Left ventricle myocardium superior (tissue), 1 donor: ENCODE measurements around the gene ANKH. TPM values are rescaled to one million over a fixed set of nuclear protein-coding genes. Genes with fewer than 3 reads are reported as not detected.

Experiments used
- ATAC-seq: fragments of 200-7000 bp; cut with Tn5 transposase; one replicate; pipeline ENCODE4 v1.9.1; 2020; ENCODE audit warnings: mild to moderate bottlenecking, moderate library complexity
- DNase-seq: peaks from one replicate; pipeline ENCODE4 v3.0.0-alpha.2; 2020
- intact Hi-C: fragments of 100-400 bp; cut with micrococcal nuclease; formaldehyde crosslinking; loops from one replicate; pipeline ENCODE4 v1.11.0; 2022
- total RNA-seq: library from RNA; stranded (reverse); fragmentation: NEBNext Ultra II Directional; extraction: Animal tissue kit (Norgen Biotek cat#: 25700); gene quantifications from one replicate; pipeline ENCODE4 v1.2.1, GENCODE V29; 2021
- donor health status: DM: no; HTN: yes; CAD: no; lungs with severe emphysema.

ANKH gene
- total RNA-seq, 1 donor from 2014 or later = 166 TPM

GRCh38 chr5:14777932-14778791 is 93.4 kb downstream of the ANKH start:
- DNase-seq (no peak), ATAC-seq (peak; percentile 42)
- intact Hi-C loops = no loop called here

- DNase-seq (no peak), ATAC-seq (no peak)
- intact Hi-C loops = no loop called here
Measured at GRCh38 chr5:14777187-14777586, 94.4 kb downstream of the ANKH start.

DNA sequence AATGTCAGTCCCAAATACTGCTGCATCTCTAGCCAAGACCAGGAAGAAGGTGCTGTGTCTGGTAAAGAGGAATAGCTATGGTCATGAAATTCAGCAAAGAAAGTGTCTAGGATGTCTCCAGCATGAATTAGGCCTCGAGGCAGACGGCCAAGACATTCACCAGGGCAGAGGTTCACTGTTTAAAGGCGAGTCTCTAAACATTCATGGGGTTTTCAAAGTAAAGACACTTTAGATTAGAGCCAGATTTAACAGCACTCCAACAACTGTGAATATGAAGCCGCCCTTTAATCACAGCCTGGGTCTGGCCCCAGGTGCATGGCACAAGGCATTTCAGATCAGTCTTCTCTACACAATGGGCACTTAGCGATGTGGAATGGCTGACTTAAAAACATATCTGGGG is 95.0 kb downstream of the ANKH start:
- ATAC-seq (no peak), DNase-seq (no peak)
- intact Hi-C loops = no loop called here

GRCh38 chr5:14775857-14776256 is 95.7 kb downstream of the ANKH start:
- intact Hi-C loops = no loop called here
- peak; percentile 37 for DNase-seq
- ATAC-seq = peak; percentile 21

DNA sequence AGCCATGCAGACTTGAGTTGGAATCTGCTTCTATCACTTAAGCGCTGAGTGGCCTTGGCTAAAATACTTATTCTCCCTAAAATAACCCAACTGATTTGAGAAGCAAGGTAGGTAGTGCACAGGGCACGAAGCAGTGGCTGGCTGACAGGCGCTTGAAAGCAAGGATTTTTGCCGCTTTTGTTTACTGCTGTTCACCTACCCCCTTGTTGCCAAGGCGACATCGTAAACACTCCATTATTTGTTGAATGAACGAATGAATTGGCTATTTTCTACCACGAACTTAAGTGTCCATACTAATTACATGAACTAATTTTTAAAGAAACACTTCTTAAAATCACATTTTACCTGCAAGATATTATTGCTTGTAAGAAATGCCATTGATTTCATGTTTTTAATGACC is 98.0 kb downstream of the ANKH start:
- DNase-seq (no peak), ATAC-seq (no peak)
- intact Hi-C loops = no loop called here

DNA sequence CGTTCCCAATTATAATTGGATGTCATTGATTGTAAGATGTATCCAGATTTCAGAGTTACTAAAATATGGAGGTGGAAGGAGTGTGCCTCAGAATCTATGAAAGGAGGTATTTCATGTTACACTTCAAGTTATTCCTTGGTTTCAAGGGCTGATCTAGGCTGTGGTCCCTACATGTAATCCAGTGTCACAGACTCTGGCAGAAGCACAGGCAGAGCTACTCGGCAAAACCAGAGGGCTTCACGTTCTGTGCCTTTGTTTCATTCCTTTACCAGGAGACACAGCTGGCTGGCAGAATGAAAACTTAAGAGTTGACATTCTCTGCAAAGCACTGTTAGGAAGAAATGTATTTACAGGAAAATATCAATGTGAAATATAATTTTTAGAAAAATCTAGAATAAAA is 99.6 kb downstream of the ANKH start:
- peak; percentile 50 for ATAC-seq
- DNase-seq = no peak
- intact Hi-C loops = no loop called here

DNA sequence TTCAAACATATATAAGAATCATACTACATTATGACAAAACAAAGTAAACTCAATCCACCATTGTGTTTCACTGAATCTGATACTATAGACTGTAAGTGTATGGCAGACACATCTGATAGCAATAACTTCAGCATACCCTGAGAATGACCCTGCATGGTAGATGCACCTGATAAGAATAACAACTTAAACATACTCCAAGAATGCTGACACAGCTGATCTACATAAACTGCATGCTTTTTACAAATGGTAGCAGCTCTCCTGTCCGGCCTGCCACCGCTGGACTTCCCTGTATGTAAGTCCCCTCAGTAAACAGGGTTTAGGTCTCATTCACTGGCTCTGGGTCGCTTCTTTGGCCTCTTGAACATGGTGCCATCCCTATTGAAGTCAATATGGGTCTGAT is 100.4 kb downstream of the ANKH start:
- intact Hi-C loops = no loop called here
- no peak for DNase-seq
- no peak for ATAC-seq

GRCh38 chr5:14768508-14769365 is 102.8 kb downstream of the ANKH start:
- DNase-seq (no peak), ATAC-seq (no peak)
- intact Hi-C loops = no loop called here

DNA sequence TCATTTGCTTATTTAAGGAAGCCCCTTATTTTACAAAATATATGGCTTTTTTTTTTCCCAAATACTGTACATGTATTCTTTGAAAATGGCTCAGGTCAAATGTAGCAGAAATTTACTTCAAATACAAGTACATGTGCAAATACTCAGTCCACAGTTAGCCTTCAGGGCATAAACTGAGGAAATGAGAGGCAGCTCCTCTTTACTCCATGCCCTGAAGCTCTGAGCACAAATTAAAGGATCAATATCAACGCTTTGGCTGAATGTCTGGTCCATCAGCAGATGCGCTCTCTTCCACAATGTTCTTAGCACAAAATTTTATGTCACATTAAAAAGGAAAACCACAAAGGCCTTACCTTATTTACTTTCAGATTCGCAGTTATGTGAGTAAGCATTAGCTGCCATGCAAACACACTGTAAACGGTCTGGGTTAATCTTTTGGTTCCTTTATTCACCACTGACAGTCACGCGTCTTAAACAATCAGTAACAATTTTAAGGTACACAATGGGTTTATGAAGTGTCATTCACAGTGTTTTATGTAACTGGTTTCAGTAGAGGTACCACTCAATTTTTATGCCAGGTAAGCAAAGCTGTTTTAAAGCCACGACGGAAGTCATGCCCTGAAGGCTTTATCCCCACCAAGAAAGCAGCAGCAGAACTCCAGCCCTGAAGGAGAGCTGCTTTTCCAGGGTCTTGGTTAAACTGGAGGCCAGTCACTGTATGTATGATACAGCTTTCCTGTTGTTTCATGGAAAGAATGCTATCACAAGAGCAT is 103.7 kb downstream of the ANKH start:
- no peak for ATAC-seq
- no peak for DNase-seq
- intact Hi-C loops = no loop called here

GRCh38 chr5:14767053-14767452 is 104.5 kb downstream of the ANKH start:
- intact Hi-C loops = no loop called here
- DNase-seq = no peak

GRCh38 chr5:14766584-14766983 is 105.0 kb downstream of the ANKH start:
- ATAC-seq (no peak), DNase-seq (no peak)
- intact Hi-C loops = no loop called here

More at GRCh38 chr5:14767053-14767452, 104.5 kb downstream of the ANKH start:
- ATAC-seq = no peak

DNA sequence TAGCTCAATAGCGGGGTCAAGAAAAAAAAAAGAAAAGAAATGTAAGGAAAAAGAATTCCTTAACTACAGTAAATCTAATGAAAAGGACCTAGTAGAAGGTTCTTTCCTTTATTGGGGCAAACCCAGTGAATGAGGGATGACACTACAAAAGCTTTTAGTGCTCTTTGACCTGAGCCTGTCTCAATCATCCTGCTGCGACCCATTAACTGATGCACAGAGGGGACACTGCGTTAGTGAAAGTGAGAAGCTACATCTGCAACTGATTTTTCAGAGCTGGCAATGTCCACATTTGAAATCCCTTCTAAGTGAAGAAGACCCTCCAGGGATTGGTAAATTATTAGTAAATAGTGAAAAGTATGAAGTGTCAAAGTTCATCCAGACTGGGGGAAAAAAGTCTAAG is 106.0 kb downstream of the ANKH start:
- ATAC-seq = no peak

DNA sequence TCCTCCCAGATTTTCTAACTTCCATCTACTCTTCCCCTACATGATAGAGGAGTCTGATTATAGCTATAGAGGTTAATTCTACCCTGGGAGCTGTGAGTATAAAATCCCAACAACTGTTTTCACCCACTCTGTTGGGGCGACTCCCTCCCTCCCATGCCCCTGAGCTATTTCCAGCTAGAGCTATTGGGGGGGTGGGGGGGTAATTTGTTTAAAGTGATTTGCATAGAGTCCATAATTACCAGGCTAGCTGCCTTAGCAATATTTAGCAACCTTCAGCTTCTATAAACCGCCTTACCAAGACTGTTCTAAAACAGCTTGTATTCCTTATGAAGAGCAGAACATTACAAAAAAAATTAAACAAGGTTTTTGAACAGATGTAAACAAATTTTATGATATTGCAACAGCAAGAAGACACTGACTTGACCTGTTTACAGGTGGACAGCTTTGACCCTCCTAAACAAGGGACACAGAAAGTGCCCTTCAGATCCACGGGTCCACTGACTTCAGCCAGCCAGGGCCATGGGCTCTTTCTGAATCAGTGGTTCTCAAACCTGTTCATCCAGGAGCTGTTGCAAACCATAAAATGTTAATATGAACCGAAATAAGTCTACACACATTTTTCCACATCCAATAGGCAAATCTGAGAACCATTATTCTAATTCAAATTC is 108.9 kb downstream of the ANKH start:
- ATAC-seq (no peak), DNase-seq (no peak)
- intact Hi-C loops = no loop called here

More for the DNA sequence above, 106.0 kb downstream of the ANKH start:
- no peak for DNase-seq
- intact Hi-C loops = no loop called here

GRCh38 chr5:14760548-14761002 is 111.0 kb downstream of the ANKH start:
- peak; percentile 77 for DNase-seq

DNA sequence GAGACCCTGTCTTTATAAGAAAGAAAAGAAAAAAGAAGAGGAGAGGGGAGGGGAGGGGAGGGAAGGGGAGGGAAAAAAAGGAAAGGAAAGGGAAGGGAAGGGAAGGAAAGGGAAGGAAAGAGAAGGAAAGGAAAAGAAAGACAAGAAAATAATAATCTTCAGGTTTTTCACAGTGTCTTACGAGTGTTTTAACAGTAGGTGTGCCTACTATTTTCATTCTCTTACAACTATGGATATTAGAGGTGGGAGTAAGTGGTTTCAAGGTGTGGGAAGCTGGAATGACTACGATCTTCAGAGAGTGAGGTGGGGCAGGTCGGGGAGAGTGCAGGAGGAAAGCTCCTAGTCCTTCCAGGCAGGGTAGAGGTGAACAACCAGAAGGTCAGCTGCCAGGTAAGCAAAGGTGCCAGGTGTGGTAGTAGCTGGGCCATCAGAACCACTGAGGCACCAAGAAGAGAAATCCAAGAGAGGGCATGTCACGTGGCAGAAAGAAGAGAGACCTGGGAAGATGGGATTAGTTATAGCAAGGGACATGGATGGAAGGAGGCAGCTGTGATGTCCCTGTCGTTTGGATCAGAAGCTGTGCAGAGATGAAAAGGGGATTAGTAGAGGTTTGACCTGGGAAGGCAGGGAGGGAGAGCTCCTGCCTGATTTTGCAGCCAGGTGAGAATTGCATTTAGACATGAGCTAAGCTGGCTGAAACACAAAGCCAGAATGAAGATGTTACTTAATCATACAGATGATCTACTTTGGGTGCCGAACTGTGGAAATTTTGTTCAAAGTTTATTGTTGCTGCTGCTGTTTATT is 111.6 kb downstream of the ANKH start:
- DNase-seq (no peak), ATAC-seq (peak; percentile 8)
- intact Hi-C loops = no loop called here

More at GRCh38 chr5:14760548-14761002, 111.0 kb downstream of the ANKH start:
- peak; percentile 95 for ATAC-seq
- intact Hi-C loops = no loop called here

GRCh38 chr5:14757850-14758249 is 113.7 kb downstream of the ANKH start:
- intact Hi-C loops = no loop called here
- ATAC-seq (no peak), DNase-seq (no peak)

DNA sequence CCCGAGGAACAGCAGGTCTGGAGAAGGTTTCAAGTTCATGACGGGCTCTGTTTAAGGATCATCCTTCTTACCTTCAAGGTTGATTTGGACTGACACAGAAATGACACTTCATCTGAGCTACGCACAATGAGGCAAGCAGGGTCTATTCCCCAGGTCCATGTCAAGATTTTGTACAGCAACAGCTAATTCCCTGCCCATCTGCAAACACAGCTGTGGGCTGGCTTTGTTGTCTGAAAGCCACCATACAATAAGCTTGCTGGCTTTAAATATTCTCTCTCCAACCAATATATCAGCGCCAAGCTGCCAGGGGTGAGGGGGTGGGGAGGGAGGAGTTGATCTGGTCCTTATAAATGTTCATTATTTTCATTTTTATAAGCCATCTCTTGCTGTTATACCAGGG is 115.1 kb downstream of the ANKH start:
- ATAC-seq = no peak
- intact Hi-C loops = no loop called here
- no peak for DNase-seq

DNA sequence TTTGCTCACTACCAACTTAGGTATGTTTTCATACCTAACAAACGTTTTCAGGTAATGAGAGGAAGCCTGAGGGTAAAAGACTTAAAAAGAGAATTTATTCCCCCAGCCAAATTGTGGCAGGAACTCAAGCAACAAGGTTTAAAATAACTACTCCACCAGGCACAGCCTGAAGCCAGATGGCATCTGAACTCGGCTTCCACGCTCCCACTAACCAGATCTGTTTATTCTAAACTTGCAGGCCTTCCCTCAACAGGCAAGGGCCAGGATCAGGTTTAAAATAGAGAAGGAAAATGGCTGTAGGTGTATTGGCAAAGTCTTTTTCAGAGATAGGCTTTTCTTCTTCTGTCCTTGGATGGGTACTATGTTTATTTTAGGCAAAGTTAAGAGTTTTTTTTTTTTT is 117.6 kb downstream of the ANKH start:
- ATAC-seq (peak; percentile 82), DNase-seq (no peak)
- intact Hi-C loops = no loop called here
